SK-N-SH treated with all-trans-retinoic acid at 6 μM for 48 hours (cell line): ENCODE results near the gene SETDB2.

Experiments
- ATAC-seq: fragments of 200-7000 bp; cut with Tn5 transposase; 3 replicates; pipeline ENCODE4 v1.9.1; 2020; ENCODE audit warnings: mild to moderate bottlenecking, moderate library complexity
- ARNTL ChIP-seq: fragments of 450-650 bp; formaldehyde crosslinking; IDR thresholded peaks from 2 replicates; pipeline ENCODE4 v1.5.0; 2020; ENCODE audit warnings: low read depth, mild to moderate bottlenecking, moderate library complexity, borderline replicate concordance
- BACH2 ChIP-seq: fragments of 250-450 bp; sonication (Bioruptor Pico); IDR thresholded peaks from 2 replicates; pipeline ENCODE4 v1.9.0; 2021; ENCODE audit warnings: mild to moderate bottlenecking, borderline replicate concordance
- ESRRG ChIP-seq: fragments of 250-450 bp; sonication (Bioruptor Pico); IDR thresholded peaks from 2 replicates; pipeline ENCODE4 v1.6.1; 2021; ENCODE audit warnings: mild to moderate bottlenecking
- ISL1 ChIP-seq: fragments of 250-450 bp; sonication (Bioruptor Pico); IDR thresholded peaks from 2 replicates; pipeline ENCODE4 v2.1.2; 2022; ENCODE audit warnings: mild to moderate bottlenecking, moderate library complexity
- OSR1 ChIP-seq: fragments of 250-450 bp; sonication (Bioruptor Pico); IDR thresholded peaks from 2 replicates; pipeline ENCODE4 v1.8.0; 2022; ENCODE audit warnings: moderate library complexity, mild to moderate bottlenecking, inconsistent platforms
- PPARA ChIP-seq: fragments of 250-450 bp; sonication (Bioruptor Pico); IDR thresholded peaks from 2 replicates; pipeline ENCODE4 v1.5.0; 2020; ENCODE audit warnings: mild to moderate bottlenecking, borderline replicate concordance
- RARB ChIP-seq: fragments of 250-450 bp; sonication (Bioruptor Pico); IDR thresholded peaks from 2 replicates; pipeline ENCODE4 v1.8.0; 2021; ENCODE audit warnings: mild to moderate bottlenecking, moderate library complexity
- SNAI2 ChIP-seq: fragments of 250-450 bp; sonication (Bioruptor Pico); IDR thresholded peaks from 2 replicates; pipeline ENCODE4 v1.5.0; 2020; ENCODE audit warnings: mild to moderate bottlenecking, moderate library complexity
- TCF4 ChIP-seq: fragments of 250-450 bp; sonication (Bioruptor Pico); IDR thresholded peaks from 2 replicates; pipeline ENCODE4 v1.8.0; 2021; ENCODE audit warnings: mild to moderate bottlenecking, moderate library complexity, borderline replicate concordance
- TOX ChIP-seq: fragments of 250-450 bp; sonication (Bioruptor Pico); IDR thresholded peaks from 2 replicates; pipeline ENCODE4 v1.8.0; 2021; ENCODE audit warnings: mild to moderate bottlenecking, moderate library complexity, borderline replicate concordance
- ZC3H10 ChIP-seq: fragments of 250-450 bp; sonication (Bioruptor Pico); IDR thresholded peaks from 2 replicates; pipeline ENCODE4 v1.5.1; 2021; ENCODE audit warnings: mild to moderate bottlenecking, moderate library complexity
- ZFP3 ChIP-seq: fragments of 250-450 bp; sonication (Bioruptor Pico); IDR thresholded peaks from 2 replicates; pipeline ENCODE4 v1.5.0; 2020; ENCODE audit warnings: mild to moderate bottlenecking, moderate library complexity
- ZFP30 ChIP-seq: fragments of 450-650 bp; formaldehyde crosslinking; IDR thresholded peaks from 2 replicates; pipeline ENCODE4 v1.5.0; 2022; ENCODE audit warnings: mild to moderate bottlenecking, moderate library complexity
- ZNF565 ChIP-seq: fragments of 450-650 bp; formaldehyde crosslinking; conservative IDR thresholded peaks from 2 replicates; pipeline ENCODE4 v1.5.0; 2020; ENCODE audit warnings: low read depth, mild to moderate bottlenecking, moderate library complexity
- ZNF70 ChIP-seq: fragments of 450-650 bp; formaldehyde crosslinking; IDR thresholded peaks from 2 replicates; pipeline ENCODE4 v1.5.0; 2020; ENCODE audit warnings: mild to moderate bottlenecking, moderate library complexity
- ZNF8 ChIP-seq: fragments of 450-650 bp; formaldehyde crosslinking; IDR thresholded peaks from 2 replicates; pipeline ENCODE4 v1.5.0; 2020; ENCODE audit warnings: mild to moderate bottlenecking, moderate library complexity
- TF ChIP-seq, protein P1 (sequence below): fragments of 250-450 bp; sonication (Bioruptor Pico); IDR thresholded peaks from 2 replicates; pipeline ENCODE4 v1.5.0; 2020; ENCODE audit warnings: mild to moderate bottlenecking, moderate library complexity
- TF ChIP-seq, protein P2 (sequence below): fragments of 250-450 bp; sonication (Bioruptor Pico); IDR thresholded peaks from 2 replicates; pipeline ENCODE4 v1.8.0; 2020; ENCODE audit warnings: mild to moderate bottlenecking, moderate library complexity, borderline replicate concordance
- TF ChIP-seq, protein P3 (sequence below): fragments of 250-450 bp; sonication (Bioruptor Pico); IDR thresholded peaks from 2 replicates; pipeline ENCODE4 v1.8.0; 2021; ENCODE audit warnings: low read depth, mild to moderate bottlenecking, moderate library complexity, borderline replicate concordance
- TF ChIP-seq, protein P4 (sequence below): fragments of 250-450 bp; sonication (Bioruptor Pico); IDR thresholded peaks from 2 replicates; pipeline ENCODE4 v1.5.1; 2020; ENCODE audit warnings: low read depth, mild to moderate bottlenecking, moderate library complexity

Gene SETDB2

DNA sequence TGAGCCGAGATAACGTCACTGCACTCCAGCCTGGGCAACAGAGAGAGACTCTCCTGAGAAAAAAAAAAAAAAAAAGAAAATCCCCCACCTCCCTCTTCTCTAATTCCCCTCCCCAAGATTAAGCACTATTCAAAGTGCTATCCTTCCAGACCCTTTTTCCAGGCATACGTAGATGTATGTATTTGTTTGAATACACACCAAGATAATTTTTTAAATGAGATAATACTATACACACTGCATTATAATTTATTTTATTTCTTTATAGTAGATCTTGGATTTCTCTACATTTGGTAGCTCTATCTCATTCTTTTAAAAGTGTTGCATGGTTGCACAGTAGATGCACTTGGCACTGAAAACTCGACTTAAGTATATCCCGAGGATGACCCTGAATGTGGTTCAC is 32.7 kb upstream of the SETDB2 start:
- TF ChIP-seq SNAI2 = no peak
- TF ChIP-seq ZNF70 (CRISPR knock-in tag) = no peak
- TF ChIP-seq ZFP3 (CRISPR knock-in tag) = no peak
- TF ChIP-seq, protein P1, sequence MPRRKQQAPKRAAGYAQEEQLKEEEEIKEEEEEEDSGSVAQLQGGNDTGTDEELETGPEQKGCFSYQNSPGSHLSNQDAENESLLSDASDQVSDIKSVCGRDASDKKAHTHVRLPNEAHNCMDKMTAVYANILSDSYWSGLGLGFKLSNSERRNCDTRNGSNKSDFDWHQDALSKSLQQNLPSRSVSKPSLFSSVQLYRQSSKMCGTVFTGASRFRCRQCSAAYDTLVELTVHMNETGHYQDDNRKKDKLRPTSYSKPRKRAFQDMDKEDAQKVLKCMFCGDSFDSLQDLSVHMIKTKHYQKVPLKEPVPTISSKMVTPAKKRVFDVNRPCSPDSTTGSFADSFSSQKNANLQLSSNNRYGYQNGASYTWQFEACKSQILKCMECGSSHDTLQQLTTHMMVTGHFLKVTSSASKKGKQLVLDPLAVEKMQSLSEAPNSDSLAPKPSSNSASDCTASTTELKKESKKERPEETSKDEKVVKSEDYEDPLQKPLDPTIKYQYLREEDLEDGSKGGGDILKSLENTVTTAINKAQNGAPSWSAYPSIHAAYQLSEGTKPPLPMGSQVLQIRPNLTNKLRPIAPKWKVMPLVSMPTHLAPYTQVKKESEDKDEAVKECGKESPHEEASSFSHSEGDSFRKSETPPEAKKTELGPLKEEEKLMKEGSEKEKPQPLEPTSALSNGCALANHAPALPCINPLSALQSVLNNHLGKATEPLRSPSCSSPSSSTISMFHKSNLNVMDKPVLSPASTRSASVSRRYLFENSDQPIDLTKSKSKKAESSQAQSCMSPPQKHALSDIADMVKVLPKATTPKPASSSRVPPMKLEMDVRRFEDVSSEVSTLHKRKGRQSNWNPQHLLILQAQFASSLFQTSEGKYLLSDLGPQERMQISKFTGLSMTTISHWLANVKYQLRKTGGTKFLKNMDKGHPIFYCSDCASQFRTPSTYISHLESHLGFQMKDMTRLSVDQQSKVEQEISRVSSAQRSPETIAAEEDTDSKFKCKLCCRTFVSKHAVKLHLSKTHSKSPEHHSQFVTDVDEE = no peak
- TF ChIP-seq TOX = no peak
- no peak for TF ChIP-seq OSR1
- no peak for ATAC-seq

DNA sequence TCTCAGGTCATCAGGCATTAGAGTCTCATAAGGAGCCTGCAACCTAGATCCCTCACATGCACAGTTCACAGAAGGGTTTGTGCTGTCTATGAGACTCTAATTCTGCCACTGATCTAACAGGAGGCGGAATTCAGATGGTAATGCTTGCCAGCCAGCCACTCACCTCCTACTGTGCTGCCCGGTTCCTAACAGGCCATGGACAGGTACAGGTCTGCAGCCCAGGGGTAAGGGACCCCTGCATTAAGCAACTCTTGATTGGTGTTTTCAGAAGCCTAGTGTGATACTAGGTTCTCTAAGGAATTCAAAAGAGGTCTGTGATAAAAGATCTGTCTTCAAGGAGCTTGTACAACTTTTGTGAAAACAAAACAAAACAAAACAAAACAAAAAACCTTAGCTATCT is 31.3 kb upstream of the SETDB2 start:
- ATAC-seq = no peak
- TF ChIP-seq, protein P2, sequence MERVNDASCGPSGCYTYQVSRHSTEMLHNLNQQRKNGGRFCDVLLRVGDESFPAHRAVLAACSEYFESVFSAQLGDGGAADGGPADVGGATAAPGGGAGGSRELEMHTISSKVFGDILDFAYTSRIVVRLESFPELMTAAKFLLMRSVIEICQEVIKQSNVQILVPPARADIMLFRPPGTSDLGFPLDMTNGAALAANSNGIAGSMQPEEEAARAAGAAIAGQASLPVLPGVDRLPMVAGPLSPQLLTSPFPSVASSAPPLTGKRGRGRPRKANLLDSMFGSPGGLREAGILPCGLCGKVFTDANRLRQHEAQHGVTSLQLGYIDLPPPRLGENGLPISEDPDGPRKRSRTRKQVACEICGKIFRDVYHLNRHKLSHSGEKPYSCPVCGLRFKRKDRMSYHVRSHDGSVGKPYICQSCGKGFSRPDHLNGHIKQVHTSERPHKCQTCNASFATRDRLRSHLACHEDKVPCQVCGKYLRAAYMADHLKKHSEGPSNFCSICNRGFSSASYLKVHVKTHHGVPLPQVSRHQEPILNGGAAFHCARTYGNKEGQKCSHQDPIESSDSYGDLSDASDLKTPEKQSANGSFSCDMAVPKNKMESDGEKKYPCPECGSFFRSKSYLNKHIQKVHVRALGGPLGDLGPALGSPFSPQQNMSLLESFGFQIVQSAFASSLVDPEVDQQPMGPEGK (CRISPR knock-in tag) = no peak
- TF ChIP-seq ZFP3 (CRISPR knock-in tag) (no peak), ZNF565 (CRISPR knock-in tag) (no peak), BACH2 (CRISPR knock-in tag) (no peak), ESRRG (CRISPR knock-in tag) (no peak), TOX (no peak), ZNF8 (no peak), TCF4 (CRISPR knock-in tag) (no peak), ZFP30 (CRISPR knock-in tag) (no peak), ZNF70 (CRISPR knock-in tag) (no peak), OSR1 (no peak), PPARA (CRISPR knock-in tag) (no peak), ZC3H10 (CRISPR knock-in tag) (no peak), RARB (CRISPR knock-in tag) (no peak), ARNTL (CRISPR knock-in tag) (no peak)
- TF ChIP-seq, protein P3, sequence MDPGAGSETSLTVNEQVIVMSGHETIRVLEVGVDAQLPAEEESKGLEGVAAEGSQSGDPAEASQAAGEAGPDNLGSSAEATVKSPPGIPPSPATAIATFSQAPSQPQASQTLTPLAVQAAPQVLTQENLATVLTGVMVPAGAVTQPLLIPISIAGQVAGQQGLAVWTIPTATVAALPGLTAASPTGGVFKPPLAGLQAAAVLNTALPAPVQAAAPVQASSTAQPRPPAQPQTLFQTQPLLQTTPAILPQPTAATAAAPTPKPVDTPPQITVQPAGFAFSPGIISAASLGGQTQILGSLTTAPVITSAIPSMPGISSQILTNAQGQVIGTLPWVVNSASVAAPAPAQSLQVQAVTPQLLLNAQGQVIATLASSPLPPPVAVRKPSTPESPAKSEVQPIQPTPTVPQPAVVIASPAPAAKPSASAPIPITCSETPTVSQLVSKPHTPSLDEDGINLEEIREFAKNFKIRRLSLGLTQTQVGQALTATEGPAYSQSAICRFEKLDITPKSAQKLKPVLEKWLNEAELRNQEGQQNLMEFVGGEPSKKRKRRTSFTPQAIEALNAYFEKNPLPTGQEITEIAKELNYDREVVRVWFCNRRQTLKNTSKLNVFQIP = no peak
- TF ChIP-seq, protein P4, sequence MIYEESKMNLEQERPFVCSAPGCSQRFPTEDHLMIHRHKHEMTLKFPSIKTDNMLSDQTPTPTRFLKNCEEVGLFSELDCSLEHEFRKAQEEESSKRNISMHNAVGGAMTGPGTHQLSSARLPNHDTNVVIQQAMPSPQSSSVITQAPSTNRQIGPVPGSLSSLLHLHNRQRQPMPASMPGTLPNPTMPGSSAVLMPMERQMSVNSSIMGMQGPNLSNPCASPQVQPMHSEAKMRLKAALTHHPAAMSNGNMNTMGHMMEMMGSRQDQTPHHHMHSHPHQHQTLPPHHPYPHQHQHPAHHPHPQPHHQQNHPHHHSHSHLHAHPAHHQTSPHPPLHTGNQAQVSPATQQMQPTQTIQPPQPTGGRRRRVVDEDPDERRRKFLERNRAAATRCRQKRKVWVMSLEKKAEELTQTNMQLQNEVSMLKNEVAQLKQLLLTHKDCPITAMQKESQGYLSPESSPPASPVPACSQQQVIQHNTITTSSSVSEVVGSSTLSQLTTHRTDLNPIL (CRISPR knock-in tag) = no peak
- TF ChIP-seq, protein P1 = no peak

DNA sequence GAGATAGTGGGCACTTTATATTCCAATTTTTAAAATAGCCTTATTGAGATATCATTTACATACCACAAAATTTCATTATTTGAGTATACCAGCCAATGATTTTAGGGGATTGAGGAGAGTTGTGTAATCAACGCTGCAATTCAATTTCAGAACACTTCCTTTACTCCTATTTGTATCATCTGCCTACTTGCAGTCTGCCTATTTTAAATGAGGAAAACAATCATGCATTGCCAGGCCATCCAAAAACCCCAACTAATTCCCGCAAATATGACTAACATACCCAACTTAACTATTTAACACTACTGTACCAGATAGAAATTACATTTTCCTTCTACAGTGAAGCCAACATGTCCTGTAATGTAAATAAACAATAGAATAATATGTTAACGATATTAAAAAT is 26.9 kb upstream of the SETDB2 start:
- TF ChIP-seq ISL1 (CRISPR knock-in tag) (no peak), ARNTL (CRISPR knock-in tag) (no peak), OSR1 (no peak), TCF4 (CRISPR knock-in tag) (no peak), ZFP3 (CRISPR knock-in tag) (no peak)
- TF ChIP-seq, protein P3 = no peak
- TF ChIP-seq, all 23 proteins: peak for 0
- no peak for ATAC-seq
